Liver (tissue), 9 donors: ENCODE results near the gene SLC25A33. TPM values are rescaled to one million over a fixed set of nuclear protein-coding genes. Genes with fewer than 3 reads are reported as not detected.

ENCODE experiments used
- DNase-seq: peaks from one replicate; pipeline ENCODE4 v3.0.0-alpha.2; 2017; ENCODE audit warnings: low spot score
- H3K27ac ChIP-seq, 2 donors: one replicate each; pipeline ENCODE4 v1.7.0; 2013; ENCODE audit warnings: inconsistent platforms in 2 of 2, low read length in 2 of 2, control low read depth in 1 of 2, low read depth in 1 of 2, mild to moderate bottlenecking in 1 of 2
- H3K27me3 ChIP-seq, 4 donors: one replicate each; pipeline versions ENCODE4 v1.6.1 to v1.7.0; 2013; ENCODE audit warnings: low read length in 3 of 4, inconsistent platforms in 1 of 4, mild to moderate bottlenecking in 1 of 4, moderate library complexity in 1 of 4; ENCODE audit not compliant: control insufficient read depth in 4 of 4, insufficient read depth in 4 of 4
- H3K36me3 ChIP-seq, 4 donors: one replicate each; pipeline versions ENCODE4 v1.6.1 to v1.7.0; 2013; ENCODE audit warnings: low read length in 3 of 4, mild to moderate bottlenecking in 3 of 4, low read depth in 1 of 4, moderate library complexity in 1 of 4; ENCODE audit not compliant: control insufficient read depth in 4 of 4, insufficient read depth in 3 of 4
- H3K4me1 ChIP-seq, 4 donors: one replicate each; pipeline versions ENCODE4 v1.6.1 to v1.7.0; 2013; ENCODE audit warnings: low read length in 3 of 4, mild to moderate bottlenecking in 3 of 4, moderate library complexity in 1 of 4; ENCODE audit not compliant: control insufficient read depth in 4 of 4, insufficient read depth in 4 of 4
- H3K4me3 ChIP-seq, 3 donors: one replicate each; pipeline versions ENCODE4 v1.6.1 to v1.7.0; 2013; ENCODE audit warnings: low read length in 3 of 3, control low read depth in 1 of 3, low read depth in 1 of 3, mild to moderate bottlenecking in 1 of 3
- H3K9ac ChIP-seq, 2 donors: one replicate each; pipeline ENCODE4 v1.7.0; 2013; ENCODE audit warnings: low read length in 2 of 2, mild to moderate bottlenecking in 2 of 2, moderate library complexity in 2 of 2, control low read depth in 1 of 2, low read depth in 1 of 2
- H3K9me3 ChIP-seq, 4 donors: one replicate each; pipeline versions ENCODE4 v1.6.1 to v1.7.0; 2013; ENCODE audit warnings: low read length in 3 of 4; ENCODE audit not compliant: control insufficient read depth in 4 of 4
- ATF3 ChIP-seq: IDR thresholded peaks from 2 replicates; pipeline ENCODE4 v1.6.1; 2016; ENCODE audit warnings: antibody characterized with exemption
- CTCF ChIP-seq: fragments of 150-350 bp; IDR thresholded peaks from 2 replicates; pipeline ENCODE4 v1.5.1; 2017; ENCODE audit warnings: improper control_type of control experiment, low read depth, low read length; ENCODE audit not compliant: missing input control
- EGR1 ChIP-seq, 2 donors: IDR thresholded peaks; 2 replicates each; pipeline ENCODE4 v1.6.1; 2016 to 2018; ENCODE audit warnings: antibody characterized with exemption in 2 of 2, low read depth in 2 of 2
- FOXA1 ChIP-seq: IDR thresholded peaks from 2 replicates; pipeline ENCODE4 v1.6.1; 2016; ENCODE audit warnings: antibody characterized with exemption
- FOXA2 ChIP-seq: IDR thresholded peaks from 2 replicates; pipeline ENCODE4 v1.6.1; 2016; ENCODE audit warnings: antibody characterized with exemption
- GABPA ChIP-seq, 2 donors: IDR thresholded peaks in 1 of 2; conservative IDR thresholded peaks in 1 of 2; 2 replicates each; pipeline ENCODE4 v1.6.1; 2016; ENCODE audit warnings: antibody characterized with exemption in 2 of 2, mild to moderate bottlenecking in 1 of 2, moderate library complexity in 1 of 2
- HNF4A ChIP-seq, 2 donors: conservative IDR thresholded peaks; 2 replicates each; pipeline ENCODE4 v1.6.1; 2016; ENCODE audit warnings: antibody characterized with exemption in 2 of 2, mild to moderate bottlenecking in 2 of 2
- HNF4G ChIP-seq: IDR thresholded peaks from 2 replicates; pipeline ENCODE4 v1.6.1; 2016; ENCODE audit warnings: antibody characterized with exemption
- JUND ChIP-seq, 2 donors: IDR thresholded peaks; 2 replicates each; pipeline ENCODE4 v1.6.1; 2016; ENCODE audit warnings: antibody characterized with exemption in 2 of 2
- MAX ChIP-seq: IDR thresholded peaks from 2 replicates; pipeline ENCODE4 v1.6.1; 2016; ENCODE audit warnings: antibody characterized with exemption
- NR2F2 ChIP-seq: IDR thresholded peaks from 2 replicates; pipeline ENCODE4 v1.6.1; 2016; ENCODE audit warnings: antibody characterized with exemption
- RAD21 ChIP-seq, 2 donors: IDR thresholded peaks; 2 replicates each; pipeline ENCODE4 v1.6.1; 2016; ENCODE audit warnings: antibody characterized with exemption in 2 of 2, mild to moderate bottlenecking in 2 of 2
- REST ChIP-seq: IDR thresholded peaks from 2 replicates; pipeline ENCODE4 v1.6.1; 2016; ENCODE audit warnings: antibody characterized with exemption, mild to moderate bottlenecking
- RXRA ChIP-seq, 2 donors: IDR thresholded peaks; 2 replicates each; pipeline ENCODE4 v1.6.1; 2017 to 2018; ENCODE audit warnings: antibody characterized with exemption in 2 of 2, mild to moderate bottlenecking in 1 of 2
- SP1 ChIP-seq: IDR thresholded peaks from 2 replicates; pipeline ENCODE4 v1.6.1; 2018; ENCODE audit warnings: antibody characterized with exemption, mild to moderate bottlenecking
- TAF1 ChIP-seq: conservative IDR thresholded peaks from 2 replicates; pipeline ENCODE4 v1.6.1; 2016; ENCODE audit warnings: antibody characterized with exemption, mild to moderate bottlenecking
- YY1 ChIP-seq: IDR thresholded peaks from 2 replicates; pipeline ENCODE4 v1.6.1; 2016; ENCODE audit warnings: antibody characterized with exemption, mild to moderate bottlenecking
- ZBTB33 ChIP-seq: IDR thresholded peaks from 2 replicates; pipeline ENCODE4 v1.6.1; 2016; ENCODE audit warnings: antibody characterized with exemption
- WGBS: extraction: QIAGEN DNeasy Blood & Tissue Kit; methylation state at CpG from one replicate; pipeline ENCODE4 v1.1.7; 2013; 5-methylcytosine and 5-hydroxymethylcytosine counted together
- polyA plus RNA-seq, 2 donors: library from polyadenylated mRNA; stranded (reverse) in 1 of 2; unstranded in 1 of 2; fragments of 200-250 nt in 1 of 2; fragments of >200 nt in 1 of 2; fragmentation: Nextera tagmentation in 1 of 2; extraction: Ambion mirVana in 1 of 2; gene quantifications; one replicate each; pipeline versions ENCODE4 v1.2.1 to v1.2.3, GENCODE V29; 2013 to 2015
- total RNA-seq, 2 donors: library from RNA; depleted of rRNA; stranded (reverse); fragments of >200 nt; gene quantifications; one replicate each; pipeline ENCODE4 v1.2.3, GENCODE V29; 2014
- donor health status: healthy.
- donor health status: healthy.
- donor health status: healthy.
- donor health status: healthy.
- donor health status: healthy.

The SLC25A33 gene
- total and polyA plus RNA-seq, 4 donors: 6.9 to 19.1 (median 10.7) TPM

- peak; percentile 45 for DNase-seq
- no peaks in the 10 kb centered on the region for H3K36me3 ChIP-seq
- TF ChIP-seq JUND (IDR thresholded peaks at IDR 0.05) (peak; percentile 73 to 77), HNF4G (no peak), ATF3 (peak; percentile 41), SP1 (peak; percentile 94), ZBTB33 (peak; percentile 38), GABPA (IDR thresholded peaks at IDR 0.05 in 1 of 2, conservative IDR thresholded peaks at IDR 0.05 in 1 of 2) (no peak), YY1 (peak; percentile 39), RAD21 (IDR thresholded peaks at IDR 0.05) (peak; percentile 39 to 48), FOXA2 (peak; percentile 3), TAF1 (peak; percentile 27), NR2F2 (no peak), REST (peak; percentile 47), RXRA (IDR thresholded peaks at IDR 0.05) (peak; percentile 90 to 92), FOXA1 (no peak), MAX (no peak), CTCF (no peak), HNF4A (conservative IDR thresholded peaks at IDR 0.05) (peak; percentile 64), EGR1 (IDR thresholded peaks at IDR 0.05; ENCODE audit: low read depth in 2 of 2) (peak in 1 of 2 donors; percentile 51)
- H3K9ac ChIP-seq: no peak overlapping the region
- H3K4me3 ChIP-seq: no peak overlapping the region
- no peaks in the 10 kb centered on the region for H3K27me3 ChIP-seq
- peak overlapping the region in 1 of 2 donors; percentile 48 for H3K27ac ChIP-seq
- 40% methylated on average over 17 of the region's 17 CpGs for WGBS
- no peaks in the 10 kb centered on the region for H3K9me3 ChIP-seq
- H3K4me1 ChIP-seq: peaks cover 3 to 23% (median 17%) of the 10 kb centered on the region in 4 donors
These were observed 38.2 kb upstream of the SLC25A33 start for GRCh38 chr1:9500756-9501754.
